AG09319 (cell line): Measurements from ENCODE around the gene ASCL4.

ENCODE experiments used
- DNase-seq: peaks from one replicate; pipeline ENCODE4 v3.0.0-alpha.2; 2010; ENCODE audit warnings: low read depth; ENCODE audit errors: extremely low read depth
- TF ChIP-seq, protein P1 (sequence below): IDR thresholded peaks from 2 replicates; pipeline ENCODE4 v1.5.1; 2011; ENCODE audit warnings: low read depth, mild to moderate bottlenecking, inconsistent platforms, low read length, moderate library complexity

The ASCL4 gene

DNA sequence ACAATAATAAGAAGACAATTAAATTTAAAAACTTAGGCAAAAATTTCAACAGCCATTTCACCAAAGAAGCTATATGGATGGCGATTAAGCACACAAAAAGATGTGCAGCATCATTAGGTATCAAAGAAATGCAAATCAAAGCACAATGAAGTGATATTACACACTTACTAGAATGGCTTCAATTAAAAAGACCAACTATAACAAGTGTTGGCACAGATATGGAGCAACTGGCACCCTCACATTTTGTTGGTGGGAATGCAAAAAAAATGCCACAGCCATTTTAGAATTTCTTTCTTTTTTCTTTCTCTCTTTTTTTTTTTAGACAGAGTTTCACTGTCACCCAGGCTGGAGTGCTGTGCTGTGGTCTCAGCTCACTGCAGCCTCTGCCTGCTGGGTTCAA lies 11.6 kb upstream of the ASCL4 start:
- DNase-seq: no peak
- TF ChIP-seq, protein P1, sequence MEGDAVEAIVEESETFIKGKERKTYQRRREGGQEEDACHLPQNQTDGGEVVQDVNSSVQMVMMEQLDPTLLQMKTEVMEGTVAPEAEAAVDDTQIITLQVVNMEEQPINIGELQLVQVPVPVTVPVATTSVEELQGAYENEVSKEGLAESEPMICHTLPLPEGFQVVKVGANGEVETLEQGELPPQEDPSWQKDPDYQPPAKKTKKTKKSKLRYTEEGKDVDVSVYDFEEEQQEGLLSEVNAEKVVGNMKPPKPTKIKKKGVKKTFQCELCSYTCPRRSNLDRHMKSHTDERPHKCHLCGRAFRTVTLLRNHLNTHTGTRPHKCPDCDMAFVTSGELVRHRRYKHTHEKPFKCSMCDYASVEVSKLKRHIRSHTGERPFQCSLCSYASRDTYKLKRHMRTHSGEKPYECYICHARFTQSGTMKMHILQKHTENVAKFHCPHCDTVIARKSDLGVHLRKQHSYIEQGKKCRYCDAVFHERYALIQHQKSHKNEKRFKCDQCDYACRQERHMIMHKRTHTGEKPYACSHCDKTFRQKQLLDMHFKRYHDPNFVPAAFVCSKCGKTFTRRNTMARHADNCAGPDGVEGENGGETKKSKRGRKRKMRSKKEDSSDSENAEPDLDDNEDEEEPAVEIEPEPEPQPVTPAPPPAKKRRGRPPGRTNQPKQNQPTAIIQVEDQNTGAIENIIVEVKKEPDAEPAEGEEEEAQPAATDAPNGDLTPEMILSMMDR: no peak

GRCh38 chr12:107764626-107765025 lies 9.9 kb upstream of the ASCL4 start:
- DNase-seq: no peak
- TF ChIP-seq, protein P1: no peak

GRCh38 chr12:107765316-107765715 lies 9.2 kb upstream of the ASCL4 start:
- TF ChIP-seq, protein P1: no peak
- no peak for DNase-seq

GRCh38 chr12:107767466-107767865 lies 7.0 kb upstream of the ASCL4 start:
- TF ChIP-seq, protein P1: no peak
- no peak for DNase-seq

GRCh38 chr12:107775093-107775721 lies 703 bp downstream of the ASCL4 start:
- no peak for DNase-seq

GRCh38 chr12:107776171-107776570 lies 1.7 kb downstream of the ASCL4 start:
- TF ChIP-seq, protein P1: no peak
- no peak for DNase-seq

More at GRCh38 chr12:107775093-107775721, 703 bp downstream of the ASCL4 start:
- TF ChIP-seq, protein P1: no peak

DNA sequence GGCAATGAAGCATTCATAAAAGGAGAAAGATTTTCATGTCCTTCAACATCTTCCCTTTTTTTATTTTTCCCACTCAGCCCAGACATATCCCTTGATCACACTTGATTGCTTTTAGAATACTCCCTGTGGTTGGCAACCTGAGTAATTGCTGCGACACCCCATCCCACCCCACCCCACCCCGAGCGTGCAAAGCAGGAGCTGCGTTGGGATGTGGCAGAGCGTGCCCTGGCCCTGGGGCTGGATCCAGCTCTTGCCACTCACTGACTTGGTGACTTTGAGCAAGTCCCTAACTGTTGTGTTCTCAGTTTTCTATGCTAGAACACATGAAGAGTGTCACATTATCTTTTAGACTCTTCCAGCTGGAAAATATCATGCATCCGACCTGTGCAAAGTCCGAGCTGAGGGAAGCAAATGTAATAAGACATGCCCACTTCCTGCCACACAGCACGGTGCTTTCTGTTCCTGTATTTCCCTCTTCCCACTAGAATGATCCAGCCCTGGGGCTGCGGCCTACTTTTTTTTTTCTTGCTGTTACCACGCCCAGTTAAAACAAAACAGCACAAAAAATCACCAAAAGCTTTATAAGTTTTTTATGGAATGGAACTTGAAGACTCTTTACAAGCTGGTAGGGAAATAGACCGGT lies 4.0 kb downstream of the ASCL4 start:
- TF ChIP-seq, protein P1: no peak
- no peak for DNase-seq
